ENCODE data around the gene MUC2.

The MUC2 gene

GRCh38 chr11:1070594-1071462 lies 3.8 kb upstream of the MUC2 start:
- peaks cover 17% of the 10 kb centered on the region for H3K4me1 ChIP-seq
- H3K9ac ChIP-seq: no peak overlapping the region
- H3K36me3 ChIP-seq: no peaks in the 10 kb centered on the region
- H3K9me3 ChIP-seq: no peaks in the 10 kb centered on the region
- H4K20me1 ChIP-seq: no peaks in the 10 kb centered on the region
- no peak for TF ChIP-seq Cebpa-rat (IDR thresholded peaks at IDR 0.05)
- no peak overlapping the region for H3K27ac ChIP-seq
- H3K4me3 ChIP-seq: no peak overlapping the region
- H3K4me2 ChIP-seq: no peak overlapping the region
- no peaks in the 10 kb centered on the region for H3K27me3 ChIP-seq

GRCh38 chr11:1071571-1072115 lies 3.0 kb upstream of the MUC2 start:
- no peak overlapping the region for H3K4me2 ChIP-seq
- no peak for TF ChIP-seq Cebpa-rat (IDR thresholded peaks at IDR 0.05)
- no peaks in the 10 kb centered on the region for H3K36me3 ChIP-seq
- H4K20me1 ChIP-seq: no peaks in the 10 kb centered on the region
- H3K9me3 ChIP-seq: no peaks in the 10 kb centered on the region
- no peak overlapping the region for H3K9ac ChIP-seq
- no peak overlapping the region for H3K27ac ChIP-seq
- peaks cover 17% of the 10 kb centered on the region for H3K4me1 ChIP-seq
- no peak overlapping the region for H3K4me3 ChIP-seq
- no peaks in the 10 kb centered on the region for H3K27me3 ChIP-seq

- H3K4me3 ChIP-seq: no peak overlapping the region
- no peaks in the 10 kb centered on the region for H3K27me3 ChIP-seq
- no peak overlapping the region for H3K9ac ChIP-seq
- TF ChIP-seq Cebpa-rat (IDR thresholded peaks at IDR 0.05): no peak
- H3K4me2 ChIP-seq: no peak overlapping the region
- no peaks in the 10 kb centered on the region for H3K36me3 ChIP-seq
- H4K20me1 ChIP-seq: no peaks in the 10 kb centered on the region
- H3K27ac ChIP-seq: no peak overlapping the region
- no peaks in the 10 kb centered on the region for H3K9me3 ChIP-seq
- peaks cover 17% of the 10 kb centered on the region for H3K4me1 ChIP-seq
Observed at GRCh38 chr11:1072116-1072820, 2.4 kb upstream of the MUC2 start.

- Histone ChIP-seq H3K9me3 (no peaks in the 10 kb centered on the region), H3K9ac (no peak overlapping the region), H3K27ac (no peak overlapping the region)
Observed at GRCh38 chr11:1072821-1073231, 1.8 kb upstream of the MUC2 start.

GRCh38 chr11:1073261-1073724 lies 1.4 kb upstream of the MUC2 start:
- Histone ChIP-seq H4K20me1 (no peaks in the 10 kb centered on the region), H3K9ac (0 out of 2 replicates have a peak overlapping the region, but pooled peaks have one; percentile 43), H3K9me3 (no peaks in the 10 kb centered on the region), H3K36me3 (no peaks in the 10 kb centered on the region), H3K4me1 (peaks cover 17% of the 10 kb centered on the region), H3K4me3 (no peak overlapping the region), H3K27me3 (no peaks in the 10 kb centered on the region), H3K4me2 (peak overlapping the region; percentile 43), H3K27ac (peak overlapping the region; percentile 59; the same call in 1 of the 2 replicates)
- no peak for TF ChIP-seq Cebpa-rat (IDR thresholded peaks at IDR 0.05)

More at GRCh38 chr11:1072821-1073231, 1.8 kb upstream of the MUC2 start:
- H3K4me1 ChIP-seq: peaks cover 17% of the 10 kb centered on the region
- H3K36me3 ChIP-seq: no peaks in the 10 kb centered on the region
- no peaks in the 10 kb centered on the region for H4K20me1 ChIP-seq
- no peaks in the 10 kb centered on the region for H3K27me3 ChIP-seq
- TF ChIP-seq Cebpa-rat (IDR thresholded peaks at IDR 0.05): no peak
- no peak overlapping the region for H3K4me3 ChIP-seq
- H3K4me2 ChIP-seq: peak overlapping the region; percentile 43

GRCh38 chr11:1073851-1074243 lies 827 bp upstream of the MUC2 start:
- Histone ChIP-seq H3K4me1 (peaks cover 17% of the 10 kb centered on the region), H3K27me3 (no peaks in the 10 kb centered on the region), H3K9me3 (no peaks in the 10 kb centered on the region), H3K4me2 (peak overlapping the region; percentile 43; the same call in 1 of the 2 replicates), H3K27ac (no peak overlapping the region), H3K9ac (no peak overlapping the region), H3K4me3 (no peak overlapping the region), H4K20me1 (no peaks in the 10 kb centered on the region), H3K36me3 (no peaks in the 10 kb centered on the region)
- TF ChIP-seq Cebpa-rat (IDR thresholded peaks at IDR 0.05): no peak

- Histone ChIP-seq H3K4me1 (peaks cover 17% of the 10 kb centered on the region), H3K9ac (no peak overlapping the region), H3K9me3 (no peaks in the 10 kb centered on the region), H3K4me3 (no peak overlapping the region), H3K27ac (no peak overlapping the region), H3K4me2 (no peak overlapping the region), H4K20me1 (no peaks in the 10 kb centered on the region), H3K27me3 (no peaks in the 10 kb centered on the region), H3K36me3 (no peaks in the 10 kb centered on the region)
- no peak for TF ChIP-seq Cebpa-rat (IDR thresholded peaks at IDR 0.05)
Observed at GRCh38 chr11:1075341-1075911, 752 bp downstream of the MUC2 start.

GRCh38 chr11:1076061-1076665 lies 1.5 kb downstream of the MUC2 start:
- Histone ChIP-seq H3K9me3 (no peaks in the 10 kb centered on the region), H3K9ac (no peak overlapping the region), H3K4me3 (no peak overlapping the region), H3K27me3 (no peaks in the 10 kb centered on the region), H3K4me1 (peaks cover 17% of the 10 kb centered on the region), H3K27ac (no peak overlapping the region), H3K4me2 (no peak overlapping the region), H3K36me3 (no peaks in the 10 kb centered on the region), H4K20me1 (no peaks in the 10 kb centered on the region)
- no peak for TF ChIP-seq Cebpa-rat (IDR thresholded peaks at IDR 0.05)

- Histone ChIP-seq H3K36me3 (no peaks in the 10 kb centered on the region), H3K27me3 (no peaks in the 10 kb centered on the region), H4K20me1 (no peaks in the 10 kb centered on the region), H3K4me3 (no peak overlapping the region), H3K9ac (no peak overlapping the region), H3K9me3 (no peaks in the 10 kb centered on the region), H3K4me2 (no peak overlapping the region), H3K27ac (no peak overlapping the region), H3K4me1 (peaks cover 17% of the 10 kb centered on the region)
- TF ChIP-seq Cebpa-rat (IDR thresholded peaks at IDR 0.05): no peak
Observed at GRCh38 chr11:1077033-1077416, 2.4 kb downstream of the MUC2 start.
